Measurements from ENCODE around the gene CPE. TPM values are rescaled to one million over a fixed set of nuclear protein-coding genes. Genes with fewer than 3 reads are reported as not detected.
"Not testable (repeated sequence)": the region's sequence is repeated elsewhere in the genome, so short reads cannot be mapped to it uniquely, and the experiment has no call there.

Gene CPE
- total RNA-seq, 1 donor = 6.9 TPM

DNA sequence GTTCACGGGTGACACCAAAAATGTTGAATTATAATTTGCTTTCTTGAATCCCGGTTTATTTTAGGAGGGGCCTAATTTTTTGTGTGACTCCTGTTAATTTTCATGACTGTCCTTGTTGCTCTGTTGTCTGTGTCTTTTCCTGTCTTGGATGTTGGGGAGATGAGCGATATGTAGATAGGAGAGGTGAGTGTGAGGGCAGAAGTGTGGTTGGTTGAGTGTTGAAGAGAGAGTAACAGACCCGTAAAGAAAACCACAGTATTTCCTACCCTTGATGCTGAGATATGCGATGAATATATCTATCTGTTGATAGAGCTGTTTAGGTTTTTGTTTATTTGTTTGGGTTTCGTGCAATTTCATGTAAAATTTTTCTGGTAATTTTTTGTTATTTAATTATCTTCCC lies 70.5 kb downstream of the CPE start:
- TF ChIP-seq, protein P1, sequence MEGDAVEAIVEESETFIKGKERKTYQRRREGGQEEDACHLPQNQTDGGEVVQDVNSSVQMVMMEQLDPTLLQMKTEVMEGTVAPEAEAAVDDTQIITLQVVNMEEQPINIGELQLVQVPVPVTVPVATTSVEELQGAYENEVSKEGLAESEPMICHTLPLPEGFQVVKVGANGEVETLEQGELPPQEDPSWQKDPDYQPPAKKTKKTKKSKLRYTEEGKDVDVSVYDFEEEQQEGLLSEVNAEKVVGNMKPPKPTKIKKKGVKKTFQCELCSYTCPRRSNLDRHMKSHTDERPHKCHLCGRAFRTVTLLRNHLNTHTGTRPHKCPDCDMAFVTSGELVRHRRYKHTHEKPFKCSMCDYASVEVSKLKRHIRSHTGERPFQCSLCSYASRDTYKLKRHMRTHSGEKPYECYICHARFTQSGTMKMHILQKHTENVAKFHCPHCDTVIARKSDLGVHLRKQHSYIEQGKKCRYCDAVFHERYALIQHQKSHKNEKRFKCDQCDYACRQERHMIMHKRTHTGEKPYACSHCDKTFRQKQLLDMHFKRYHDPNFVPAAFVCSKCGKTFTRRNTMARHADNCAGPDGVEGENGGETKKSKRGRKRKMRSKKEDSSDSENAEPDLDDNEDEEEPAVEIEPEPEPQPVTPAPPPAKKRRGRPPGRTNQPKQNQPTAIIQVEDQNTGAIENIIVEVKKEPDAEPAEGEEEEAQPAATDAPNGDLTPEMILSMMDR (IDR thresholded peaks at IDR 0.05; ENCODE audit: extremely low read depth, low read depth, low read length) = no peak
- H3K4me1 ChIP-seq (ENCODE audit: insufficient read depth, low read length) = no peaks in the 10 kb centered on the region
- H3K27me3 ChIP-seq (ENCODE audit: insufficient read depth, low read length) = no peaks in the 10 kb centered on the region
- no peaks in the 10 kb centered on the region for H3K79me2 ChIP-seq (ENCODE audit: insufficient read depth, low read length)
- no peak overlapping the region for H3K4me2 ChIP-seq (ENCODE audit: insufficient read depth, low read length)
- DNase-seq (ENCODE audit: insufficient read length, low spot score, missing footprints) = no peak
- H3K4me3 ChIP-seq (ENCODE audit: insufficient read depth, low read length) = no peak overlapping the region
- H3K27ac ChIP-seq (ENCODE audit: low read depth, low read length) = no peak overlapping the region
- H4K20me1 ChIP-seq (ENCODE audit: insufficient read depth, low read length) = no peaks in the 10 kb centered on the region
- H2AFZ ChIP-seq (ENCODE audit: low read length) = no peak overlapping the region
- H3K9me3 ChIP-seq (ENCODE audit: low read depth, low read length) = no peaks in the 10 kb centered on the region
- no peaks in the 10 kb centered on the region for H3K36me3 ChIP-seq (ENCODE audit: insufficient read depth, low read length)

GRCh38 chr4:165450871-165451270 lies 72.1 kb downstream of the CPE start:
- Histone ChIP-seq H2AFZ (ENCODE audit: low read length) (no peak overlapping the region), H3K79me2 (ENCODE audit: insufficient read depth, low read length) (no peaks in the 10 kb centered on the region), H3K9me3 (ENCODE audit: low read depth, low read length) (no peaks in the 10 kb centered on the region), H3K27me3 (ENCODE audit: insufficient read depth, low read length) (no peaks in the 10 kb centered on the region), H3K4me2 (ENCODE audit: insufficient read depth, low read length) (no peak overlapping the region), H4K20me1 (ENCODE audit: insufficient read depth, low read length) (no peaks in the 10 kb centered on the region), H3K36me3 (ENCODE audit: insufficient read depth, low read length) (no peaks in the 10 kb centered on the region), H3K27ac (ENCODE audit: low read depth, low read length) (no peak overlapping the region), H3K4me1 (ENCODE audit: insufficient read depth, low read length) (no peaks in the 10 kb centered on the region), H3K4me3 (ENCODE audit: insufficient read depth, low read length) (no peak overlapping the region)
- DNase-seq (ENCODE audit: insufficient read length, low spot score, missing footprints) = no peak
- TF ChIP-seq, protein P1 (IDR thresholded peaks at IDR 0.05; ENCODE audit: extremely low read depth, low read depth, low read length) = no peak

DNA sequence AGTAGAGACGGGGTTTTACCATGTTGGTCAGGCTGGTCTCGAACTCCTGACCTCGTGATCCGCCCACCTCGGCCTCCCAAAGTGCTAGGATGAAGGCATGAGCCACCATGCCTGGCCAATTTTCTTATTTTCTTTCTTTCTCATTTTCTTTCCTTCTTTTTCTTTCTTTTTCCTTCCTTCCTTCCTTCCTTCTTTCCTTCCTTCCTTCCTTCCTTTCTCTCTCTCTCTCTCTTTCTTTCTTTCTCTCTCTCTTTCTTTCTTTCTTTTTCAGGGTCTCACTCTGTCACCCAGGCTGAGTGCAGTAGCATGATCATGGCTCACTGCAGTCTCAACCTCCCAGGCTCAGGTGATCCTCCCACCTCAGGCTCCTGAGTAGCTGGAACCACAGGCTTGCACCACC lies 74.3 kb downstream of the CPE start:
- DNase-seq (ENCODE audit: insufficient read length, low spot score, missing footprints); H3K4me1 ChIP-seq (ENCODE audit: insufficient read depth, low read length); H3K9me3 ChIP-seq (ENCODE audit: low read depth, low read length); H3K4me3 ChIP-seq (ENCODE audit: insufficient read depth, low read length); H3K4me2 ChIP-seq (ENCODE audit: insufficient read depth, low read length); H3K27me3 ChIP-seq (ENCODE audit: insufficient read depth, low read length); H4K20me1 ChIP-seq (ENCODE audit: insufficient read depth, low read length); H3K27ac ChIP-seq (ENCODE audit: low read depth, low read length); H2AFZ ChIP-seq (ENCODE audit: low read length); H3K36me3 ChIP-seq (ENCODE audit: insufficient read depth, low read length); H3K79me2 ChIP-seq (ENCODE audit: insufficient read depth, low read length): not testable (repeated sequence)

- Histone ChIP-seq H4K20me1 (ENCODE audit: insufficient read depth, low read length) (no peaks in the 10 kb centered on the region), H3K4me2 (ENCODE audit: insufficient read depth, low read length) (no peak overlapping the region), H2AFZ (ENCODE audit: low read length) (no peak overlapping the region), H3K27ac (ENCODE audit: low read depth, low read length) (no peak overlapping the region), H3K27me3 (ENCODE audit: insufficient read depth, low read length) (no peaks in the 10 kb centered on the region), H3K4me3 (ENCODE audit: insufficient read depth, low read length) (no peak overlapping the region), H3K9me3 (ENCODE audit: low read depth, low read length) (no peaks in the 10 kb centered on the region), H3K36me3 (ENCODE audit: insufficient read depth, low read length) (no peaks in the 10 kb centered on the region), H3K79me2 (ENCODE audit: insufficient read depth, low read length) (no peaks in the 10 kb centered on the region), H3K4me1 (ENCODE audit: insufficient read depth, low read length) (no peaks in the 10 kb centered on the region)
- TF ChIP-seq, protein P1 (IDR thresholded peaks at IDR 0.05; ENCODE audit: extremely low read depth, low read depth, low read length) = no peak
- peak; percentile 37 for DNase-seq (ENCODE audit: insufficient read length, low spot score, missing footprints)
These were observed 75.6 kb downstream of the CPE start for GRCh38 chr4:165454426-165454825.

All from osteoblast (primary cell).